ACC112 (cell line): ENCODE measurements around the gene RAB44.
A peak's percentile ranks its signal among the peaks of the same experiment; 100 is the strongest.

Source experiments
- H2AFZ ChIP-seq: fragments of 200-600 bp; sonication (generic); one replicate; pipeline ENCODE4 v1.6.0; 2017; ENCODE audit warnings: antibody characterized with exemption, low read length; ENCODE audit not compliant: unreplicated experiment
- H3K27ac ChIP-seq: fragments of 200-600 bp; sonication (generic); 2 replicates; pipeline ENCODE4 v1.5.1; 2014; ENCODE audit warnings: low read depth, mild to moderate bottlenecking, antibody characterized with exemption, low read length, moderate library complexity
- H3K27me3 ChIP-seq: fragments of 200-600 bp; sonication (generic); 2 replicates; pipeline ENCODE4 v1.6.1; 2014; ENCODE audit warnings: mild to moderate bottlenecking, antibody characterized with exemption, low read length, moderate library complexity, mixed read lengths; ENCODE audit not compliant: insufficient read depth
- H3K36me3 ChIP-seq: fragments of 200-600 bp; sonication (generic); 2 replicates; pipeline ENCODE4 v1.6.1; 2016; ENCODE audit warnings: mild to moderate bottlenecking, antibody characterized with exemption, low read length, moderate library complexity, mixed read lengths; ENCODE audit not compliant: insufficient read depth
- H3K4me1 ChIP-seq: fragments of 200-600 bp; sonication (generic); one replicate; pipeline ENCODE4 v1.6.1; 2016; ENCODE audit warnings: low read length, mixed read lengths; ENCODE audit not compliant: insufficient read depth, unreplicated experiment, control insufficient read depth
- H3K4me3 ChIP-seq: fragments of 200-600 bp; sonication (generic); 2 replicates; pipeline ENCODE4 v1.5.1; 2014; ENCODE audit warnings: mild to moderate bottlenecking, low read depth, low read length
- H3K79me2 ChIP-seq: fragments of 200-600 bp; sonication (generic); one replicate; pipeline ENCODE4 v1.6.0; 2016; ENCODE audit warnings: low read length; ENCODE audit not compliant: control insufficient read depth, unreplicated experiment, insufficient read depth

Gene RAB44

DNA sequence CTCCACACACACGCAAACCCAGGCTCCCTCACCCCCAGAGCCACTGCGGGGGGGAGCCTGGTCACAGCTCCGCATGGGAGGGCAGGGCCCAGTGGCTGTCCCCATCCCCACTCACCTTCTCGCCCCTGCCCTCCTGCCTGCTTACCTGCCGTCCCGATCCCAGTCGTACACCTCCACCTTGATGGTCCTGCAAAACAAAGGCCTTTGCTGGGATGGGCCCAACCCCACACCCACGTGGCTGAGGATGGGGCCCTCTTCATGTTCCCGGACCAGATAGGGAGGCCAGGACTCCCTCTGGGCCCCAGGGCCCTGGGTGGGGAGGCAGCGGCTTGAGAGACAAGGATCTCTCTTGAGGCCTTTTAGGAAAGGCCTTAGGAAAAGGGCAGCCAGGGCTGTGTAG lies 67.6 kb downstream of the RAB44 start:
- H3K27me3 ChIP-seq = no peaks in the 10 kb centered on the region
- peaks cover 15% of the 10 kb centered on the region for H3K4me1 ChIP-seq
- H3K36me3 ChIP-seq = no peaks in the 10 kb centered on the region
- no peak overlapping the region for H2AFZ ChIP-seq
- no peak overlapping the region for H3K27ac ChIP-seq
- no peaks in the 10 kb centered on the region for H3K79me2 ChIP-seq
- no peak overlapping the region for H3K4me3 ChIP-seq

DNA sequence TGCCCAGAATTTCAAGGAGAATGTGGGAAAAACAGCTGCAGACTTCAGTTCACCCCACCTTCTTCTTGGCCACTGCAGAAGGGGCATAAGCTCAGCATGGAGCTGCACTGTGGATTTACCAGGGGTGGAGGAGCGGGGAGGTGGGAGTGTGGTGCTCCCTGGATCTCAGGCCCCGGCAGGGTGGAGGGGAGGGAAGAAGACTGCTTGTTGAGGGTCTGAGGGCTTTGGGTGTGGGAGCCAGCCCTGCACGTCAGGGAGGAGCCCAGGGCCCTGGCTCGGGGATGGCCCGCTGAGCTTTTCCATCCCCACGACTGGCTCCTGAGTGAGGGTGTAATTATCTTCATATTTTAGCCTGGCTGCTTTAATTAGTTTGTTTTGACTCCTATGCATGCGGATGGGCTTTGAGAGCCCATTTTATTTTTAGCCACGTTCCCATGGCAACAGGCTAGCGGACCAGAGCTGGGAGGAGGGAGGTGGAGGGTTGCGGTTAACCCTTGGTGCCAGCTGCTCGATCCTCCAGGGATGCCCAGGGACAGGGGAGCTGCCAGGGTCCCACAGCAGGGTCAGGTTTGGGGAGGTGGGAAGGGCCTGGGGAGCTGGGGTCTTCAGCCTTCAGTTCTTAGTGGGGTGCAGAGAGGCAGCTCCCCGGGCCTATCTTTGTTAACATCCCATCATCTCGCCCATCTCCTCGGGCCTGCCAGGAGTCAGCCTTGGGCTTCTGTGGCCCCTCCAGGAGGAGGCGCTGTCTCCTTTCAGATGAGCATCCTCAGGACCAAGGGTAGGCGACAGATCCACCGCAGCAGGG lies 68.2 kb downstream of the RAB44 start:
- Histone ChIP-seq H3K4me3 (no peak overlapping the region), H3K27ac (no peak overlapping the region), H3K79me2 (no peaks in the 10 kb centered on the region), H2AFZ (no peak overlapping the region), H3K27me3 (no peaks in the 10 kb centered on the region), H3K36me3 (no peaks in the 10 kb centered on the region), H3K4me1 (peaks cover 21% of the 10 kb centered on the region)

DNA sequence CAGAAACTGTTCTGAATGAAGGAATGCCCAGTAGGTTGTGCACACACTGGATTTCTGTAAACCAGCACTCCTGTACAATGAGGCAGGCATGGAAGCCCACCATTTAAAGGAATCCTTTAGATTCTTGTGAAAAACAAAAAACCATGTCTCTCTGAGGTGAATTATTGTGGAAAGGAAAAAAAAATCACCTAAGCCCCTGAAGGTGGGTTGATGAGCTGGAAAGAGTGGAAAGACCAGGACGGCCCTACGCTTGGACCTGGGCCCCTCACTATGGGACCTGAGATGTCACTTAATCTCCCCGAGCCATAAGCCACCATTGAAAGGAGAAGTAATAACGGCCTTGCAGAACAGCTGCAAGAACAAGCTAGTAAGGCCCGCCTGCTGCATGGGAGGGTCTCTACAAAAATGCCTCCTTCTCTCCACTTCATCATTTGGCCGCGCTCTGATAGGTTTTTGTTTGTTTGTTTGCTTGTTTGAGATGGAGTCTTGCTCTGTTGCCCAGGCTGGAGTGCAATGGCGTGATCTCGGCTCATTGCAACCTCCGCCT lies 68.8 kb downstream of the RAB44 start:
- H3K27me3 ChIP-seq = no peaks in the 10 kb centered on the region
- H3K4me1 ChIP-seq = peaks cover 25% of the 10 kb centered on the region

DNA sequence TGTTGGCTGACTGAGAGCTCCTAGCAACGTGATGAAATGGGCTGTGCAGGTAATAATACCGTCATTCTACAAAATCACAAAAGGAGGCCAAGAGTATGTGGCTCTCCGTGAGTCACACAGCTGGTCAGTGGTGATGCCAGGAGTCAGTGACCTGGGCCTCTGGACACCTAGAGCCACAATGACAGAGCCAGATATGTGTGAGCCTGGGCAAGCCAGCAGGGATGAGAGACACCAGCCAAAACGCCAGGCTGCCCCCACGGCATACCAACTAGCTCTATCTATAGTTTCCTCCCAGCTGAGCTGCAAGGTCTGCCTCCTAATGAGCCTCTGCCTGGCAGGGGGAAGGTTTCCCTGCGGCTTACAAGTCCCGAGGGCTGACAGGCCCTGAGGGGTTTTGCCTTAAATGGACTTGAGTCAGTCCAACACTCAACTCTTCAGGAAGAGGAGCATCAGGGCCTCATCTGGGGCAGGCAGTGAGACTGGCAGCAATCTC lies 71.6 kb downstream of the RAB44 start:
- H3K36me3 ChIP-seq = no peaks in the 10 kb centered on the region
- peak overlapping the region; percentile 13 for H3K27ac ChIP-seq
- no peak overlapping the region for H2AFZ ChIP-seq

More for the DNA sequence above, 68.8 kb downstream of the RAB44 start:
- Histone ChIP-seq H2AFZ (no peak overlapping the region), H3K36me3 (no peaks in the 10 kb centered on the region), H3K79me2 (no peaks in the 10 kb centered on the region), H3K27ac (no peak overlapping the region), H3K4me3 (no peak overlapping the region)

DNA sequence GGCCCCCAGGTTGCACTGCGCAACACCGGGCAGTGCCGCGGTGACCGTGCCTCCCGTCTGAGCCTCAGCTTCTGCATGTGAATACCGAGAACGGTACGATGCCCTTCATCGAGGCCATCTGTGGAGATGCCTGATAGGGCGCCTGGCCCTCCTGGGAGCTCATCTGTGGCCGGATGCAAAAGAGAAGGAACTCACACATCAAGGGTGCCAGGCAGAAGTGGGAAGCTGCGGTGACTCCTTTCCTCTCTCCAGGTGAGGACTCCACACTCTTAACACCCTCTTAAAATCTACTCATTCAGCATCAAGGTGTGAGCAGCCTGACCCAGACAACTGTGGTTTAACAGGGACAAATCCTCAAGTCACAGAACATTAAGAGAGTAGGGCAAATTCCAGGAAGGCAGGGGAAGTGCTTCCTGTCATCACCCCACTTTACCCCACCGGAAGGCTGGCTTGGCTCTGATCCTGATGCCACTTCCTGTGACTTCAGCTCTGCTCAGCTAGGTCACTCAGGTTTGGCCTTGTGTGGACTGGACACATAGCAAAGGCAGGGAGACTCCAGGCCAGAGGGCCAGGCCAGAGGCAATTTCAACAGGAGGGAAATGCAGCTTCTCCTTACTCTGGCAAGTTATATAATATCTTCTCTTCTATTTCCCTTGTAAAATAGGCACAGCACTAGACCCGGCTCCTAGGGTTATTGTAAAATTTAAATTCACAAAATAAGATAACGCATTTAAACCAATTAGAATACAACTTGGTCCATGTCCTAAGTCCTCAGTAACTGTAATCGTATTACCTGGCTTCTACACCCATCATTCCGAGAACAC lies 72.3 kb downstream of the RAB44 start:
- Histone ChIP-seq H3K4me1 (peaks cover 25% of the 10 kb centered on the region), H3K27me3 (no peaks in the 10 kb centered on the region), H3K36me3 (no peaks in the 10 kb centered on the region), H3K4me3 (no peak overlapping the region), H3K79me2 (no peaks in the 10 kb centered on the region), H3K27ac (peak overlapping the region; percentile 6; the same call in 1 of the 2 replicates), H2AFZ (peak overlapping the region; percentile 20)

More for the DNA sequence above, 71.6 kb downstream of the RAB44 start:
- no peaks in the 10 kb centered on the region for H3K79me2 ChIP-seq
- no peak overlapping the region for H3K4me3 ChIP-seq
- no peaks in the 10 kb centered on the region for H3K27me3 ChIP-seq
- H3K4me1 ChIP-seq = peaks cover 25% of the 10 kb centered on the region

DNA sequence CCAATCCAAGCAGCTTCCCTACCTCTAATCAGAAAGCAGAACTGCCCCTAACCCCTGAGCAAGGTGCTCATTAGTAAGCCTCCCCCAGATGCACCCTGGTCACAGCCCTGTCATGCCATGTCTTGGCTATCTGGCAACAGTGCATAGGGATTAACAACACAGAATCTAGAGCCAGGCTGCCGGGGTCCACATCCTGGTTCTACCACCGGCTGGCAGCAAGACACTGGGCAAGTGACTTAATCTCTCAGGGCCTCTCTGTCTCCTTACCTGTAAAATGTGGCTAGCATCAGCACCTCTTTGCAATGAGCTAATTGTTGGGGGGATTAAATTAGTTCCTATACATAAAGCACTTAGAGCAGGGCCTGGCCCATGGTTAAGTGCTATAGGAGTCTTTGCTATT lies 73.5 kb downstream of the RAB44 start:
- H3K4me1 ChIP-seq = peaks cover 25% of the 10 kb centered on the region
- H3K79me2 ChIP-seq = no peaks in the 10 kb centered on the region
- H3K4me3 ChIP-seq = no peak overlapping the region
- H2AFZ ChIP-seq = no peak overlapping the region
- H3K27me3 ChIP-seq = no peaks in the 10 kb centered on the region
- H3K36me3 ChIP-seq = no peaks in the 10 kb centered on the region
- H3K27ac ChIP-seq = no peak overlapping the region

DNA sequence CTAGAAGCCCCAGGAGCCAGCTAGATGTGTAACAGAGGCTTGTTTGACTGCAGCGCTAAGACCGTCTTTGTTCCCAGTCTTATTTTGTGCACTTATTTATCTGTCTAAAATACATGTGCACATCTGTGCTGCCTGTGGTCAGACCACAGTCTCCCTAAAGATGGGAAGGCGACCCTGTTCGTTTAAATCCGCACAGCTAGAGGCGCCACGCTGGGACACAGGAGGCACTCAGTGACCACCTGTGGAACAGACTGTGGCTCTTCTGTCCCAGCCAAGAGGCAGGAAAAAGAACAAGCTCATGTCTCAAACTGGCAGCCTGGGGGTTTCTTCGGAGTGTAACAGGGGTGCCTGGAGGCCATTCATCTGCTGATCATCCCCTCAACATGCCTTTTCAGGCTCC lies 74.8 kb downstream of the RAB44 start:
- no peak overlapping the region for H3K4me3 ChIP-seq
- no peaks in the 10 kb centered on the region for H3K27me3 ChIP-seq
- H3K79me2 ChIP-seq = no peaks in the 10 kb centered on the region
- no peak overlapping the region for H3K27ac ChIP-seq
- no peak overlapping the region for H2AFZ ChIP-seq
- H3K36me3 ChIP-seq = no peaks in the 10 kb centered on the region
- H3K4me1 ChIP-seq = peaks cover 25% of the 10 kb centered on the region

DNA sequence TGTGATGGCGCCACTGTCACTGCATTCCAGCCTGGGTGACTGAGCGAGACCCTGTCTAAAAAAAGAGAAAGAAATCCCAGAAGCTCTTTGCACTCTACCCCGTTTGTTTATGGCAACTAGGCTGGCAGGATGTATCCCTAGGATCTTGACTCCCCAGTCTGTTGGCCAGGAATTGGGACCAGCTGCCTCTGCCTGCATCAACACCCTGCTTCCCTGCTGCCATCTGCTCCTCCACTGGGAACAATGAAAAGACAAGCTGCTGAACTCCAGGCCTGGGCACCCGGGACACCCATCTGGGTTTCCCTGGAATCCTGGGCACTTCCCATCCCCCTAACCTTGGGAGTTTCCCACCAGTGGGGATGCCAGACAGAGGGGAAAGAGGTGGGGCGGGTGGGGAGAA lies 76.7 kb downstream of the RAB44 start:
- H2AFZ ChIP-seq = no peak overlapping the region
- peaks cover 19% of the 10 kb centered on the region for H3K4me1 ChIP-seq
- H3K79me2 ChIP-seq = no peaks in the 10 kb centered on the region
- H3K27me3 ChIP-seq = peaks cover 3% of the 10 kb centered on the region; the same call in 1 of the 2 replicates
- H3K36me3 ChIP-seq = no peaks in the 10 kb centered on the region
- no peak overlapping the region for H3K27ac ChIP-seq
- H3K4me3 ChIP-seq = no peak overlapping the region

DNA sequence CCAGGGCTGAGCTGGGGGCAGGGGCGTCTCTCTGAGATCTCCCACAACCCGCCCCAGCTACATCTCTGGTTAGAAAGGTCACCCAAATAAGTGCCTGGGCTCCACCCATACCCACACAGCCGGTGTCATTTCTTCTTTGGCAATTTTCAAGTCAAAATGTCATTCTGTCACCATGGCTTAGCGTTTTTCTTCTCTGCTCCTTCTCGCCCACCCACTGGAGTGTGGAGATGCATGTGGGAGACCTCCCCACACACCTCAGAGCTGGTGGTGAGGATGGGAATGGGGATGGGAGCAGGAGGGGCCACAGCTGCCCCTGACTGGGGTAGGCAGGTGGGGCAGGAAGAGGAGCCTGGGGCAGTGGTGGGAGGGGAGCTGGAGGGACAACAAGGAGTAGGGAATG lies 78.5 kb downstream of the RAB44 start:
- Histone ChIP-seq H2AFZ (no peak overlapping the region), H3K27me3 (peaks cover 3% of the 10 kb centered on the region; the same call in 1 of the 2 replicates), H3K36me3 (no peaks in the 10 kb centered on the region), H3K4me1 (peaks cover under 1% of the 10 kb centered on the region), H3K79me2 (no peaks in the 10 kb centered on the region), H3K4me3 (no peak overlapping the region), H3K27ac (no peak overlapping the region)

DNA sequence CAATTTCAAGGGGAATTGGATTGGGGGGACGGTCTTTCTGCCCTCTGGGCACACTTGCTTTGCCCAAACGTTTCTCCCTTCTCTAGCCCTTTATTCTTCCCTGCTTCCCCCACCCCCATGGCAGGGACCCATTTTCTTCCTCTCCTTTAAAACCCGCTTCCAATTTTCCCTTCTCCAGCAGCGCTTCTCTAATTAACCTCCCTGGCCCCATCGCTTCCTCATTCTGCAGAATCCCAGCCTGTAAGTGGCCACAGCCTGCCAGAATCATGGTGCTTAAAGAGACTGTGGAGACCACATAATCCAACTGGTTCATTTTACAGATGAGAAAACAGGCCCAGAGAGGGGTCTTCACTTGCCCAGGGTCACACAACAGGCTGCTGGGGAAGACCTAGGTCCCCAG lies 80.2 kb downstream of the RAB44 start:
- Histone ChIP-seq H3K4me3 (no peak overlapping the region), H2AFZ (no peak overlapping the region), H3K27me3 (peaks cover 3% of the 10 kb centered on the region; the same call in 1 of the 2 replicates), H3K4me1 (no peaks in the 10 kb centered on the region), H3K36me3 (no peaks in the 10 kb centered on the region), H3K79me2 (no peaks in the 10 kb centered on the region), H3K27ac (no peak overlapping the region)
